Gastrocnemius medialis (tissue), 4 donors: ENCODE data around the gene DDT.

Experiments
- CTCF ChIP-seq, 5 experiments: fragments of 450-650 bp in 3 of 5; fragments of 200-600 bp in 2 of 5; sonication (generic) in 2 of 5; IDR thresholded peaks in 4 of 5; conservative IDR thresholded peaks in 1 of 5; 1 replicate in 4 of 5; 2 replicates in 1 of 5; pipeline ENCODE4 v1.5.1; 2016 to 2019; ENCODE audit warnings: antibody characterized with exemption in 5 of 5, mild to moderate bottlenecking in 3 of 5, moderate library complexity in 3 of 5
- POLR2A ChIP-seq, 2 donors: fragments of 450-650 bp; IDR thresholded peaks; one replicate each; pipeline ENCODE4 v1.6.1; 2017; ENCODE audit warnings: antibody characterized with exemption in 2 of 2, mild to moderate bottlenecking in 2 of 2, moderate library complexity in 2 of 2

GRCh38 chr22:23938328-23939016 lies 35.8 kb downstream of the DDT start:
- TF ChIP-seq CTCF (IDR thresholded peaks at IDR 0.05 in 4 of 5, conservative IDR thresholded peaks at IDR 0.05 in 1 of 5) (no peak), POLR2A (IDR thresholded peaks at IDR 0.05) (no peak)
